Activated gamma-delta T cell (primary cell): ENCODE results near the gene CDH23.

ENCODE experiments used
- DNase-seq: peaks from one replicate; lab custom pipeline; 2025; lab: John Stamatoyannopoulos, UW

CDH23 gene

DNA sequence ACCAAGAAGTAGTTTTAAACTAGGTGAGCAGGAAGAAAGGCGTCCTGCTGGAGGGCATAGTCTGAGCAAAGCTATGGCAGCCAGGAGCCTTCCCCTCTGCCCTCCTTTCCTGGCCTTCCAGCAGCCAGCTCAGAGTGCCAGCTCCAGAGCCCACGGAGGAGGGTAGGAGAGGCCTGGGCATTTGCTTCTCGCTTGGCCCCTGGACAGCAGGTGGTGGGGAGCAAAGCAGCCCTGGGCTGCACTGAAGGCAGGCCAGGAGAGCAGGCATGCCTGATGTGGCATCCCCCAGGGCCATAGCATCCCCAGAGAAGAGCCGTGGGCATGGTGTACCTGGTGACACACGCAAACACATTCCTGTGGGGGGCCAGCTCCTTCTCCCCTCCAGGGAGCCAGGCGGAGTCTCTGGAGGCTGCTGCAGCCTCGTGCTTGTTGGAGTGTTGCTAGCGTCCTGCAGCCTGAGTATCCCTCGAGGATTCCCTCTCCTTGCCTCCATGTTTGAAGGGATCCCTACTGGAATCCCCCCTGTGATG is 43.9 kb downstream of the CDH23 start:
- DNase-seq, result no peak

DNA sequence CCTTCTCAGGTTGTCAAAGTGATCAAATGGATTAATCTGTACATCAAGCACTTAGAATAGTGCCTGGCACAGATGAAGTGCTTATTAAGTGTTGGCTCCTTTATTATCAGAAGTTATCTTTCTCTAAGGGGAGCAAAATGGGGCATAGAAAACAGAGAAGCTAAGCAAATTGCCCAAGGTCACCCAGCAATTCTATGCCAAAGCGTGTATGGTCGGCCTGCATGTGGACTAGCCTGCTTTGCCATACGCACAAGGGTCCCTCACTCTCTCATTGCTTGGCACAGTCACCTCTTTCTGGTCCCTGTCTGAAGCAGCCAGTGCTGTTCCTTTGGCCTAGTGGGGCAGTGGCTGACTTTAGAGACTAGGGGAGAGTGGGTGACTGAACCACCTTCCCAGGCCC is 45.3 kb downstream of the CDH23 start:
- no peak for DNase-seq

DNA sequence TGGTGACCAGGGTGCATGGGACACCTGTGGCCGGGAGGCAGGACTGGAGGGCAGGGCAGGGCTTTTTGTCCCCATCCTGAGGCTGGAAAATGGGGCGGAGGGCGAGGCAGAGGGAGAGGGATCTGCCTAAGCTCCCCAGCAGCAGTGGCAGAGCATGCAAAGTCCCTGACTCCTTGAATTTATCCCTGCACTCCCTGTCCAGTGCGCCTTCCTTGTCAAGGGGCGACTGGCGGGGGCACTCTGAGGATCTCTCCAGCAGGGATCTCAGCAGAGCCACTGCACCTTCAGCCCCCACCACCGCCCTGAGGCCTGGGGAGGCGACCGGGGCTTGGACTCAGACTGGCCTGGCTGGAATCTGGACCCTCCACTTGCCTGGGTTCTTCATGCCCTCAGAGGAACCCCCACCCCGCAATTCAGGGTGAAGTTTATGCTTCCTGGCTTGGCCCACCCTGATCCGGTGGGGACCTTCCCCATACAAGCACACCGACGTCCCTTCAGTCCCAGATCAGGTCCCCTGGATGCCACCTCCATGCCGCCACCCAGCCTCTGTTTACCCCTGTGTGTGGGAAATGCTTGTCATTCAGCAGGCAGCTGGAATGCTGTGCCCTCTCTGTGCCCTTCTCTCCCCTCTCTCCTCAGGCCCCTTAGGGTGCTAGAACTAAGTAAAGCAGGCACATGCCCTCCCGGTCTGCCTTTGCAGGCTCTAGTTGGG is 46.3 kb downstream of the CDH23 start:
- no peak for DNase-seq

DNA sequence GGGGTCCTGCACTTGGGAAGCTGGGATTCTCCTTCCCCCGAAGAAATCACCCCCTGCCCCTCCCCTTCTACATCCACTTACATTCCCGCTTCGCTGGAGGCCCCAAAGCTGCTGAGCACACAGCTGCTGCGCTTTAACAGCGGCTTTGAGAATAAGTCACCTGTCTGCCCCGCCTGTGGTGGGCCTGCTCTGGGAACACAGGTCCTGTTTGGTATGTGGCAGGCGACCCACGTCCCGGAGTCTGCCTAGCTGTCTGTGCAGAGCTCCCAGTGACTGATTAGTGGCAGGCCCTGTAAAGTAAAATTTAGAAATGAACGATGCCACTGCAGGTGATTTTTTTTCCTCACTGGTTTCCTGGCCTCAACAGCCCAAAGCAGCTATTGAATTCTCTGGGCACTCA is 47.0 kb downstream of the CDH23 start:
- no peak for DNase-seq

DNA sequence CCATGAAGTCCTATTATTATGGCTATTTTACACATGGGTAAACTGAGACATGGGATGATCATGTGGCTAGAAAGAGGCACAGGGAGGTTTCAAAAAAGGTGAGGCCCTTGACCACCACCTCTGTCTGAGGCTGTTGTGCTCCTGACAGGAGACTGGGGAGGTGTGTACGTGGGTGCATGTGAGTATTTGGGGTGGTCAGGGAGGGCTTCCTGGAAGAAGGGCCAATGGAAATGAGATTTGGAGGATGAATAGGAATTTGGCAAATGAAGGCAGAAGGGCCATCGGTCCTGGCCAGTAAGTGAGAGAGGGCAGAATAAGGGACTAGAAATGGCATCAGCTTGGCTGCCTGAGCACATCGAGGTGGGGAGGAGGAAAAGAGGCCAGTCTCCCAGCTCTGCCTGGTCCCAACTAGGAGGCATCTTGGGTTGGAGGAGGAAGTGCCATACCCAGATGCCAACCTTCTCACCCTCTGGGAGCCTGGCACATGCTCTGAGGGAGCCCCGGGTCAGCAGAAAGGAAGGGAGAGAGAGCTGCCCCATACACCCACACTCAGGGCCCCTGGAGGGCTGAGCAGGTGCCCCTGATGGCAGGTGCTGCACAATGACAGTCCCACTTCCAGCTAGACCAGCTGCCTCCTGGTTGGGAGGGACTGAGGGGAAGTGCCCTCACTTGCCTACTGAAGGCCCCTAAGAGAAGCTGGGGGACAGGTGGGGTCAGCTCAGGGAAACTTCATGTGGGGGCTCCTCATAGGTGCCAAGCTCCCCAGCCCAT is 47.7 kb downstream of the CDH23 start:
- DNase-seq, result no peak

DNA sequence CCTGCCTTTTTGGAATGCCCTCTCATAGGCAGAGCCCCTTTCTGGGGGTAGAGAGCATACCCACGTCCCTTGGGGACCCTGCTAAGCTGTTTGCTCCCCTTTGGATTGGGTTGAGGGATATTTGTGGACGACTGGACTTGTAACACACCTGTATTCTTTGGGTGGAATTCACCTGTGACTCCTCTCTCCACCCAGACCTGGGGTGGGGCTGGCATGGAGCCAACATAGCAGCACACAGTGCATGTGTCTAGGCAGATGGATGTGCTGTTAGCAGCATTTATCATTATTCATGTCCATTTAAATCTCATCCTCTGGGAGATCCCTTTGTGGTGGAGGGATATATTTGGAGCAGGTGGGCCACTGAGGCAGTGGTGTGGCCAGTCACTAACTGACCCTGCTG is 51.0 kb downstream of the CDH23 start:
- DNase-seq, result no peak

DNA sequence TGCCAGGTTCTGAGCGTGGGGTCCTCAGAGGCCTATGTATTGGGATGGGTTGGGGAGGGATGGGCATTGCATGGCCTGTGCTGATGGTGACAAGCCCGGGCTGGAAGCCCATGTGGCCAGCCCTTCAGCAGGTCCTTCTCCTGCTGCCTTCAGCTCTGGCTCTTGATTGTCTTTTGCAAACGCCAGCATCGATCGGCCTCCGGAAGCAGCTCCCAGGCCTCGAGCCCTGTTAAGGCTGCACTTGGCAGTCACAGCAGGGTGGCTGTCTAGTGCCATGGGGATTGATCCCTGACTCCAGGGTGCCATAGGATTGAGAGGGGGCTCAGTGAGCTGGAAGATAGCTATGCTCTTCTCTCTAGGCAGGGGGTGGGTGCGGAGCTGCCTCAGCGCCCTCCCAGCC is 51.4 kb downstream of the CDH23 start:
- DNase-seq, result no peak

DNA sequence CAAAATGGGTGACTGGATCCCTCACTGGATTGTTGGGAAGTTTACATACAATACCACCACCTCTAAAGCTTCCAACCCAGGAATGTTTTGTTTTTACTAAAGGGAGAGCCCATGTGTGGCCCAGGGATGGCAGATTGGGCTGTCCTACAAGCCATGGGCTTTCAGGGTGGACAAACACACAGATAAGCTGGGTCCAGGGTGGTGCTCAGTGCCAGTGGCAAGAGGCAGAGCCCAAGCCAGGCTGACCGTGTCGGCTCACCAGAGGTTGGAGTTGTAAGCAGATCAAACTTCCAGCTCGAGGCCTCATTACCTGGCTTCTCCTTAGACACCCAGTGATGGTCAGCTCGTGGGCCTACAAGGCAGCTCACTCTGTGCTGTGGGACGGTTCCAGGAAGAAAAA is 52.3 kb downstream of the CDH23 start:
- no peak for DNase-seq

DNA sequence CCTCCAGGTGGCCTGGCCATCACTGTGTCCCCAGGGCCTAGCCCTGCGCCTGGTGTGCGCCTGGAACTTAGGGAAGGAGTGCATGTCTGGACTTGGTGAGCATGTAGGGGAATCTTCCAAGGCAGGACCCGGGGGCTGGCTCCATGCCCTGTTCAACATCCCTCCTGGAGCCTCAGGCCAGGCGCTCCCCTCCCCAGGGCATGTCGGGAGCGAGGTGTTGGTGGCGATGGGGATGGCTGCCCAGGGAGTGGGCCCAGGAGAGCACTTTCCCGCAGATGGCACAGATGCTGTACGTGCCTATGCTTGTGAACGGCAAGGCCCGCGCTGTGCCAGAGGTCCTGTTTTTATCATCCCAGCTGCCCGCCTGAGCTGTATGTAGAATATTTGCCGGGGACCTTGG is 55.0 kb downstream of the CDH23 start:
- DNase-seq, result no peak

DNA sequence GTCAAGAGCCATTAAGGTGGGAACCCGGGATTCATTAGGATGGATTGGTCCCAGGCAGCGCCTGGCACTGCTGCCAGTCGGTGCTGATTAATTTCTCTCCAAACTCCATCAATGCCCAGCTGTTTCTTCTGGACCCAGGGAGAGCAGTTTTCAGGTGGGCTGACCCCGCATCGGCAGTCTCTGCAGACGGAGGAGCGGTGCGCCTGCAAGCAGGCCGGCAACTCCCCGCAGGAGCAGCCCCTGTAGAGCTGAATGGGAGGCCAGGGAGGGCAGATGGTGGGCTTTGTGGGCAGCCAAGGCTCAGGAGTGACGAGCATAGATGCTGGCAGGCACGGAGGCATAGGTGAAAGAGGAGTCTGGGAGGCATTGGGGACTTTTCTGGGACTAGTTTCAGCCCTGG is 56.5 kb downstream of the CDH23 start:
- no peak for DNase-seq

DNA sequence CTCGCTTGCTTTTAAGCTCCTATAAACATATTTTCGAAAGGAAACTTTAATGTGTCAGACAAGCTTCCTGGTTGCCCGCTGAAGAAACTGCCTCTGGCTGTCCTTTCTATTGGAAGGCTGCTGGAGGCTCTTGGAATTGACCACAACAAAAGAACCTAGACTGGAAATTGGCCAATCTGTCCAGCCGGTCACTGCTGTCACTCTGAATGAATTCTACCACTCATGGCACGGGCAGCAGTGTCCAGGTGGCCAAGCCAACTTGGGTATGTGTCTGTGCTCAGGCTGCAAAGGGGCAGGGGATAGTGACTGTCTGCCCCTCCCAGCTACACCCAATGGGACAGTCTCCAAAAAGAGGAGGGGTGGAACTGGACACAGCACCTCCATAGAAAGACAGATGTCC is 57.6 kb downstream of the CDH23 start:
- no peak for DNase-seq

DNA sequence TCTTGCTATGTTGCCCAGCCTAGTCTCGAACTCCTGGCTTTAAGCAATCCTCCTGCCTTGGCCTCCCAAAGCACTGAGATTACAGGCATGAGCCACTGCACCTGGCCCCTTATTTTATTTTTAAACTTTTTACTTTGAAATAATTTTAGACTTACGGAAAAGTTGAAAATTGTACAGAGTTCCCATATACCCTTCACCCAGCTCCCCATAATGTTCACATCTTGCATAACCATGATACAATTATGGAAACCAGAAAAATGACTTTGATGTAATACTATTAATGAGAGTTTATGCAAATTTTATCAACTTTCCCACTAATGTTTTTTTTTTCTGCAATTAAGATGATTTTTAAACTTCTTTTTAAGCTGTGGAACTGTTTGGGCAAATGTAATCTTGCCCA is 58.3 kb downstream of the CDH23 start:
- no peak for DNase-seq

DNA sequence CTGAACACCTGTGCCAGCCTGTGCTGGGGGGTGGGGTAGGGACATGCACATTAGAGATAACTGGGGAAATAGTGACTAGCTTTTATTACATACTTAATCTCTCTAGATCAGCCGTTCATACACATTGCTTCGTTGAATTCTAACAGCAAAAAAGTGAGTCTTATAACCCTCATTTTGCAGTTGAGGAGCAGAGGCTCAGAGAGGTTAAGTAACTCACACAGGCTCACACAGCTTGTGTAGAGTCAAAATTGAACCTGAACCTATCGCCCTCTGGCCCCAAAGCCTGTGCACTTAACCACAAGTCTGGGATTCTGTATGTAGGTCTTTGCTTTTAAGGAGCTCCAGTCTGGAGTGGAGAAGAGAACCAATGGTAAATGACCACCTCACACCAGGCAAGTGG is 59.9 kb downstream of the CDH23 start:
- DNase-seq, result no peak

DNA sequence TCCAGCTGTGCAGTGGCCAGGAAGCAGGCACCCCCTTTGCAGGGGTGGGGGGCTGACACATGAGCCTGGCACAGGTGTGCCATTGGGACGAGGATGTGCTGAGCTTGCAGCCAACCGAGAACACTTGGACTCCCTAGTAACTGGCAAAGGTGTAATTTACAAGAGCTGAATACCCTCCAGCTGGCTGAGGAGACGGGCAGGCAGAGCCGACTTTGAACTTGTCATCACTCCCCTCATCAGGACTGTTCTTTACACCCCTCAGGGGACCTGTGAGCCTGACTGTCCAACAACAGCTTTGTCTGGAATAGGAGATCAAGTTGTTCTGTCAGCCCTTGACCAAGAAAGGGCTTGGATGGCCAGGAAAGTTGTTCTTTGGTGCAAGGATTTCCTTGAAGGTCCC is 61.2 kb downstream of the CDH23 start:
- DNase-seq, result no peak

DNA sequence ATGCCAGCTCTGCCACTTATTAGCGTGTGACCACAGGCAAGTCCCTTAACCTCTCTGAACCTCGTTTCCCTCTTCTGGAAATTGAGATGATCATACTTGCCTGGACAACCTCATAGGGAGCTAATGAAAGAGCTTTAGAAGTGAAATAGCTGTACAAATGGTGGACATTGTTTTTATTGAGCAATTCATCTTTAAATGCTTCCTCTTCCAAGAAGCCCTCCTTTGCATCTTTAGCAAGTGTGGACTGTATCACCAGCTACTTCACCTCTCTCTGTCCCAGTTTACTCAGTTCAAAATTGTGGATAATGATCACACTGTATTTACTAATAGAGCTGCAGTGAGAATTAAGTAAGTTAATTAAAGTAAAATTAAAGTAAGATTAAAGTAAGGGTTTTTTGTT is 61.7 kb downstream of the CDH23 start:
- no peak for DNase-seq

DNA sequence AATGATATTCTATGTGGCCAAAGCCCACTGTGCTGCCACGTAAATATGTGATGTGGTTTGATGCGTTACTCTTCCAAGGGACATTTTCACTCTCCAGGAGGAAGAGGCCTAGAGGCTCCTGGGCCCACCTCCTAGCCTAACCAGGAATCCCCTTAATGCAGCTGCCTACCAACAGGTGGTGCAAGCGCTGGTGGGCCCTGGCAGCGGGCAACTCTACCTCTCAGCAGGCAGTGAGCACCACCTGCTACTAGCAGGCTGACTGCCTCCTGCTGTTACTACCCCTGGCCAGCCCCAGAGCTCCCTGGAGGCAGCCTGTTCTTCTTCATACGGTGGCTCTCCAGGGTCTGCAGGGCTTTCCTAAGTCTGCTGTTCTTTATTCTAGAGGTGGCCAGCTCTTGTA is 62.8 kb downstream of the CDH23 start:
- DNase-seq, result no peak

DNA sequence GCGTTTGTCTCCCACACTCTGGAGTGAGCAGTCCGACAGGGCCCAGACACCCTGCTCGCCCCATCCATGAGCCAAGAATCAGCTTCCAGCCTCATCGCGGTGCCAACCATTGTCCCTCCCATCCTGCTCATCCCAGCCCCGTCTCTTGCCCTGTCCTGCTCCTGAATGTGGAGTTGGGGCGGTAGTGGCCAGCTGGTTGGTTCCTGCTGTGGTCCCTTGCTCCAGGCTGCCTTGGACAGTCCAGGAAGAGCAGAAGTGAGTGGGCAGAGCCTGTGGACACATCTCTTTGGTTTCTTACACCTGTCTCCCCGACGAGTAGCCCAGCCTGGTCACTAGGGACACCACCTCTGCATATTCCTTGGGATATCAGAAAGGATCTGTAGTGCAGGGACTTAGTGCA is 63.9 kb downstream of the CDH23 start:
- no peak for DNase-seq

DNA sequence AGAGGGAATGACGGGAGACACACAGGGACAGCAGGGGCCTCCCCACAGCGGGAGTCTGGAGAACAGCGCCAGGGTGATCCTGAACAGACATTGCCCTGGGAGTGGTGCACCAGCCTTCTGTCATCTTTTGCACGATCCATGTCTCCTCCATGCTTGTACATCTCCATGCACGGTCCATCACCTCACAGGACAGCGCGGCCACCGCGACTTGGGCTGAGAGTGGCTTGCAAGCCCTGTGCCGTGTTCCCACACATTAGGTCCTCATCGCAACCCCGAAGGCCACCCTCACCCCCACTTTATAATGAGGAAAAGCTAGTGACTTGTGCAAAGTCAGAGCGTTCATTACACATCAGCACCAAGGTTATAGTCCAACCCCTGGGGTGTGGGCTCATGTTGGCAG is 64.7 kb downstream of the CDH23 start:
- DNase-seq, result no peak

DNA sequence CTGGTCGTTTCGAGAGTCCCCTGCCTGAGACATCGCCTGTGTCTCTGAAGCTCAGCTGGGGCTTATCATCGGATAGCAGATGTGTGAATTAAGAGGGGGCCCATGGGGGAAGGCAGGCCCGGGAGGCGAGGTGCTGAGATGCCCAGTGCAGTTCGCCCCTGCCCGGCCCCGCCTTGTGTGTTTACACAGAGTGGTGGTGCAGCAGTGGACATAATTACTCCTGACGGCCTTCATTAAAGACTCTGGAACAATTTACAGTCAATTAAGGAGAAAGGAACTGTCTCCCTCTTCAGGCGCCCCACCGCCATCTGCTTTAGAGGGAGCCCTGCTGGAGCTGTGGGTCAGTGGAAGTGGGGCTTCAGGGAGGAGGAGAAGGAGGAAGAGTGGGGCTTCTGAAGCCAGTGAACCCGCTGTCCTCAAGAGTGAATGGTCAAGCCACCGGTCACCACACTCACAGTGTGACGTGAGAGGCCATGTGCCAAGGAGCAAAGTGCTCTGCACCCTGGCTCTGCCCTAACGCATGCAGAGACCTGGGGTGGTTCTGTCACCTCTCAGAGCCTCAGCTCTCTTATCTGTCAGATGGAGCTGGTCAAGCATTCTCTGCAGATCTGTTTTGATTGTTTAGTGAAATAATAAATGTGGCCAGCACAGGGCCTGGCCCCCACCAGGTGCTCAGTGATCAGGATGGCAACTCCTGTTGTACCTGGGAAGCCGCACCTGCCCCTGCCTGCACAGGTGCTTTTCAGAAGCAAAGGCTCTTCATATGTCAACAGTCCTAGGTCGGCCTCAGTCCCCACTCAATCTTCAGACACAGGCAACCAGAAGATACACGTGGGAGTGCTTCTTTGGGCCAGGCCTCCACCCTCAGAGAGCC is 65.6 kb downstream of the CDH23 start:
- DNase-seq, result no peak

DNA sequence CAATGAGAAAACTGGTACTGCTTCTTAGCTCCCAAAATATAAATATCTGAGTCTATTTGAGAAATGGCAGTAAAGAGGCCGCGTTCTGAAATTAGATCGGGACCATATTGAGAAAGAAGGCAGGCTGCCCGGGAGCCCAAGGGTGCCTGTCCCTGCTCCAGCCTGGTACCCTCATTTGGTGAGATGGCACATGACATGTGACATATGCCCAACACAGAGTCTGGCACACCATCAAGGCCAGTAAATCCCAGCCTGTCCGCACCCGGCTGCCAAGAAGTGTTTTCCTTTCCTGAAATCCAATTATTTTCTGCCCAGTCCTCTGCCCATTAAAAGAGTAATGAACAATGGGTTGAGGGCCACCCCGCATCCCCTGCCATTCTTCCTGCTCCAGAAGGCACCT is 66.4 kb downstream of the CDH23 start:
- DNase-seq, result no peak

DNA sequence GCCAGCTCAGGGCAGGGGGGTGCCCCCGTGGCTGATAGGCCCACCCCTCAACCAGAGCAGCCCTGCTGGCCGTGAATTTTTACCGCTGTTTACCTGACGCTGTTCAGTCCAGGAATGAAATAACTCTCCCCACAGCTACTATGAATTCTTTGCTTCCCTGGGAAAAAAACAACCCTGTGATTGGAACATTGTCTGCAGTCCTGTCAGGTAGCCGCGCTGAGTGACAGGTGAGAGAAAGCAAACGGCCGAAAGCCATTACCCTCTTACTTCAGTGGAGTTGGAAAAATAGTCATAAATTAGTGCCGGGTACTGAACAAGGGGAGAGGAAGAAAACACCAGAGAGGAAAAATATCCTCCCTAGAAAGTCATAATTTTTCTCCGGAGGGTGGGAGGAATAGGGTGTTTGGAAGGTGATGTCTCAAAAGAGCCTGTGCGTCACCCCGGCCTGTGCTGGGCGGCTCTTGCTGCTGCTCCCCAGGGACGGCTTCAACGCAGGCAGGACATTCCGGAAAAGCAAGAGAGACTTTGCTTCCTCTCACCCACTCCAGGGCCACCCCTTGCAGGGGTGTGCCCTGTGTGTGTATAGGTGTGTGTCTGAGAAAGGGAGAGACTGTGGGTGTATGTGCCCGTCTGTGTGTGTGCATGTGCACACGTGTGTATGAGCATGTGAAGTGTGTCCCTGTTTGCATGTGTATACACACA is 69.0 kb downstream of the CDH23 start:
- DNase-seq, result no peak

DNA sequence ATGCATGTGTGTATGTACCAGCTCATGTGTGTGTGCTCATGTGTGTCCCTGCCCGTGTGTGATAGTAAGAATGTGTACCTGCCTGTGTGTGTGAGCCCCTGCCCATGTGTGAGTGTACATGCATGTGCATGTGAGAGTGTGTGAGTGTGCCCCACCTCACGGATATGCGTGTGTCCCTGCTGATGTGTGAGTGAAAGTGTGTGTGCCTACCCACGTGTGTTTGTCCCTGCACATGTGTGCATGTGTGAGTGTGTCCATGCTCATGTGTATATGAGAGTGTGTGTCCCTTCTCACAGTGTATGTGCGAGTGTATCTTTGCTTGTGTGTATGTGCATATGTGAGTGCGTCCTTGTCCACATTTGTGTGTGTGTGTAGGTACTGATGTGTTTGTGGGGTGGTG is 69.6 kb downstream of the CDH23 start:
- no peak for DNase-seq
